Liver (tissue), 3 donors: Measurements from ENCODE around the gene ERN1.

Experiments
- EGR1 ChIP-seq, 2 donors: IDR thresholded peaks; 2 replicates each; pipeline ENCODE4 v1.6.1; 2016 to 2018; ENCODE audit warnings: antibody characterized with exemption in 2 of 2, low read depth in 2 of 2
- GABPA ChIP-seq, 2 donors: IDR thresholded peaks in 1 of 2; conservative IDR thresholded peaks in 1 of 2; 2 replicates each; pipeline ENCODE4 v1.6.1; 2016; ENCODE audit warnings: antibody characterized with exemption in 2 of 2, mild to moderate bottlenecking in 1 of 2, moderate library complexity in 1 of 2
- NR2F2 ChIP-seq: IDR thresholded peaks from 2 replicates; pipeline ENCODE4 v1.6.1; 2016; ENCODE audit warnings: antibody characterized with exemption
- RAD21 ChIP-seq, 2 donors: IDR thresholded peaks; 2 replicates each; pipeline ENCODE4 v1.6.1; 2016; ENCODE audit warnings: antibody characterized with exemption in 2 of 2, mild to moderate bottlenecking in 2 of 2
- SP1 ChIP-seq: IDR thresholded peaks from 2 replicates; pipeline ENCODE4 v1.6.1; 2018; ENCODE audit warnings: antibody characterized with exemption, mild to moderate bottlenecking
- TAF1 ChIP-seq: conservative IDR thresholded peaks from 2 replicates; pipeline ENCODE4 v1.6.1; 2016; ENCODE audit warnings: antibody characterized with exemption, mild to moderate bottlenecking
- YY1 ChIP-seq: IDR thresholded peaks from 2 replicates; pipeline ENCODE4 v1.6.1; 2016; ENCODE audit warnings: antibody characterized with exemption, mild to moderate bottlenecking
- TF ChIP-seq, protein P1 (sequence below): fragments of 150-350 bp; IDR thresholded peaks from 2 replicates; pipeline ENCODE4 v1.5.1; 2017; ENCODE audit warnings: improper control_type of control experiment, low read depth, low read length; ENCODE audit not compliant: missing input control
- TF ChIP-seq, protein P2 (sequence below): IDR thresholded peaks from 2 replicates; pipeline ENCODE4 v1.6.1; 2016; ENCODE audit warnings: antibody characterized with exemption, mild to moderate bottlenecking
- TF ChIP-seq, protein P3 (sequence below): IDR thresholded peaks from 2 replicates; pipeline ENCODE4 v1.6.1; 2016; ENCODE audit warnings: antibody characterized with exemption
- donor health status: healthy.
- donor health status: healthy.

DNA sequence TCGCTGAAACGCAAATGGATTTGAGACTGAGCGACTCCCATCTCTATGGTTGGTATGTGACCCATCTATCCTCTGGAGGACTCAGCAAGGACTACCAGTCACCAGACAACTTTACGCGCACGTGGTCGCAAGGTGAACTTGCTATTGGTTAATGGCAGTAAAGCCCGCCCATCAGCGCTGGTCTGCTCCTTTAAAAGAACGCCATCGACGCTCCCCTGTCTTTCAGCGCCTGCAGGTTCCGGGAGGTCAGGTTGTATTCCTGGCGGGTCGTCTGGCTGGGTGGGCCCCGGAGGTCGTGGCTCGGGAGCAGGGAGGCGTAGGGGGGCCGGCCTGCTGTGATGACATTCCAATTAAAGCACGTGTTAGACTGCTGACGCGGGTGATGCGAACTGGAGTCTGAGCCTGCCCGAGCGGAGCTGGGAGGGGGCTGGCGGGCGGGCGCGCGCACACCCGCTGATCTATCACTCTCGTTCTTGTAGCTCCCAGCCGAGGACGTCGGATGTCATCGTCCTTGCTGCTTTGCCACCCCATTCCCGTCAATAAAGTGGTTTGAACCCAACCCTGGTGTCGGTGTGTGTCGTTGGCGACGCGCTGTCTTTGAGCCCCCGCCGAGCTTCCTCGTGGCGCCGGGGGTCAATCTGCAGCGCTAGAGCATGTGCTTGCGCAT, 15.9 kb upstream of the ERN1 start:
- TF ChIP-seq, protein P1, sequence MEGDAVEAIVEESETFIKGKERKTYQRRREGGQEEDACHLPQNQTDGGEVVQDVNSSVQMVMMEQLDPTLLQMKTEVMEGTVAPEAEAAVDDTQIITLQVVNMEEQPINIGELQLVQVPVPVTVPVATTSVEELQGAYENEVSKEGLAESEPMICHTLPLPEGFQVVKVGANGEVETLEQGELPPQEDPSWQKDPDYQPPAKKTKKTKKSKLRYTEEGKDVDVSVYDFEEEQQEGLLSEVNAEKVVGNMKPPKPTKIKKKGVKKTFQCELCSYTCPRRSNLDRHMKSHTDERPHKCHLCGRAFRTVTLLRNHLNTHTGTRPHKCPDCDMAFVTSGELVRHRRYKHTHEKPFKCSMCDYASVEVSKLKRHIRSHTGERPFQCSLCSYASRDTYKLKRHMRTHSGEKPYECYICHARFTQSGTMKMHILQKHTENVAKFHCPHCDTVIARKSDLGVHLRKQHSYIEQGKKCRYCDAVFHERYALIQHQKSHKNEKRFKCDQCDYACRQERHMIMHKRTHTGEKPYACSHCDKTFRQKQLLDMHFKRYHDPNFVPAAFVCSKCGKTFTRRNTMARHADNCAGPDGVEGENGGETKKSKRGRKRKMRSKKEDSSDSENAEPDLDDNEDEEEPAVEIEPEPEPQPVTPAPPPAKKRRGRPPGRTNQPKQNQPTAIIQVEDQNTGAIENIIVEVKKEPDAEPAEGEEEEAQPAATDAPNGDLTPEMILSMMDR = no peak
- TF ChIP-seq, protein P2, sequence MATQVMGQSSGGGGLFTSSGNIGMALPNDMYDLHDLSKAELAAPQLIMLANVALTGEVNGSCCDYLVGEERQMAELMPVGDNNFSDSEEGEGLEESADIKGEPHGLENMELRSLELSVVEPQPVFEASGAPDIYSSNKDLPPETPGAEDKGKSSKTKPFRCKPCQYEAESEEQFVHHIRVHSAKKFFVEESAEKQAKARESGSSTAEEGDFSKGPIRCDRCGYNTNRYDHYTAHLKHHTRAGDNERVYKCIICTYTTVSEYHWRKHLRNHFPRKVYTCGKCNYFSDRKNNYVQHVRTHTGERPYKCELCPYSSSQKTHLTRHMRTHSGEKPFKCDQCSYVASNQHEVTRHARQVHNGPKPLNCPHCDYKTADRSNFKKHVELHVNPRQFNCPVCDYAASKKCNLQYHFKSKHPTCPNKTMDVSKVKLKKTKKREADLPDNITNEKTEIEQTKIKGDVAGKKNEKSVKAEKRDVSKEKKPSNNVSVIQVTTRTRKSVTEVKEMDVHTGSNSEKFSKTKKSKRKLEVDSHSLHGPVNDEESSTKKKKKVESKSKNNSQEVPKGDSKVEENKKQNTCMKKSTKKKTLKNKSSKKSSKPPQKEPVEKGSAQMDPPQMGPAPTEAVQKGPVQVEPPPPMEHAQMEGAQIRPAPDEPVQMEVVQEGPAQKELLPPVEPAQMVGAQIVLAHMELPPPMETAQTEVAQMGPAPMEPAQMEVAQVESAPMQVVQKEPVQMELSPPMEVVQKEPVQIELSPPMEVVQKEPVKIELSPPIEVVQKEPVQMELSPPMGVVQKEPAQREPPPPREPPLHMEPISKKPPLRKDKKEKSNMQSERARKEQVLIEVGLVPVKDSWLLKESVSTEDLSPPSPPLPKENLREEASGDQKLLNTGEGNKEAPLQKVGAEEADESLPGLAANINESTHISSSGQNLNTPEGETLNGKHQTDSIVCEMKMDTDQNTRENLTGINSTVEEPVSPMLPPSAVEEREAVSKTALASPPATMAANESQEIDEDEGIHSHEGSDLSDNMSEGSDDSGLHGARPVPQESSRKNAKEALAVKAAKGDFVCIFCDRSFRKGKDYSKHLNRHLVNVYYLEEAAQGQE = peak; percentile 97
- TF ChIP-seq RAD21 (IDR thresholded peaks at IDR 0.05) (peak; percentile 27 to 53), GABPA (IDR thresholded peaks at IDR 0.05 in 1 of 2, conservative IDR thresholded peaks at IDR 0.05 in 1 of 2) (no peak), NR2F2 (peak; percentile 90), YY1 (peak; percentile 93), SP1 (peak; percentile 91), TAF1 (peak; percentile 99), EGR1 (IDR thresholded peaks at IDR 0.05; ENCODE audit: low read depth in 2 of 2) (peak in 1 of 2 donors; percentile 32)
- TF ChIP-seq, protein P3, sequence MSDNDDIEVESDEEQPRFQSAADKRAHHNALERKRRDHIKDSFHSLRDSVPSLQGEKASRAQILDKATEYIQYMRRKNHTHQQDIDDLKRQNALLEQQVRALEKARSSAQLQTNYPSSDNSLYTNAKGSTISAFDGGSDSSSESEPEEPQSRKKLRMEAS = peak; percentile 81
